GM21447 (cell line): ENCODE data around the gene MSI2.

Source experiments
- ATAC-seq: cut with Tn5 transposase; IDR thresholded peaks from one replicate; pipeline ENCODE4 v1.9.1; 2021; ENCODE audit not compliant: unreplicated experiment

MSI2 gene

GRCh38 chr17:57718878-57719277 is 462.6 kb downstream of the MSI2 start:
- ATAC-seq = no peak

GRCh38 chr17:57720386-57721035 is 464.2 kb downstream of the MSI2 start:
- ATAC-seq = no peak

GRCh38 chr17:57721967-57722703 is 465.8 kb downstream of the MSI2 start:
- ATAC-seq = no peak

DNA sequence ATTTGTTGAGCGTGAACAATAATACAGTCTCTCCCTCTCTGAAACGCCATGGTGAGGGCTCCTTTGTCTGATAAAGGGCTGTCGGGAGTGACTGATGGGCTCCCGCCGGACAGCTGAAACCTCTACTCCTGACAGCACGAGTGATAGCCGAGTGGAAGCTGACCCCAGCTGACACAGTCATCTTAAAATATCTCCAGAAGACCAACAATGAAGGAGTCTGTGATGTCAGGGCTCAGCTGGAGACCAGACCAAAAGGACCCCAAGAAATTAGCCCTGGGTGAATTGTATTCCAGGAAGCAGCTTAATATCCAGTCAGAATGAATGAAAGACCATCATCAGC is 466.4 kb downstream of the MSI2 start:
- ATAC-seq = no peak

GRCh38 chr17:57723427-57724025 is 467.2 kb downstream of the MSI2 start:
- ATAC-seq = no peak

DNA sequence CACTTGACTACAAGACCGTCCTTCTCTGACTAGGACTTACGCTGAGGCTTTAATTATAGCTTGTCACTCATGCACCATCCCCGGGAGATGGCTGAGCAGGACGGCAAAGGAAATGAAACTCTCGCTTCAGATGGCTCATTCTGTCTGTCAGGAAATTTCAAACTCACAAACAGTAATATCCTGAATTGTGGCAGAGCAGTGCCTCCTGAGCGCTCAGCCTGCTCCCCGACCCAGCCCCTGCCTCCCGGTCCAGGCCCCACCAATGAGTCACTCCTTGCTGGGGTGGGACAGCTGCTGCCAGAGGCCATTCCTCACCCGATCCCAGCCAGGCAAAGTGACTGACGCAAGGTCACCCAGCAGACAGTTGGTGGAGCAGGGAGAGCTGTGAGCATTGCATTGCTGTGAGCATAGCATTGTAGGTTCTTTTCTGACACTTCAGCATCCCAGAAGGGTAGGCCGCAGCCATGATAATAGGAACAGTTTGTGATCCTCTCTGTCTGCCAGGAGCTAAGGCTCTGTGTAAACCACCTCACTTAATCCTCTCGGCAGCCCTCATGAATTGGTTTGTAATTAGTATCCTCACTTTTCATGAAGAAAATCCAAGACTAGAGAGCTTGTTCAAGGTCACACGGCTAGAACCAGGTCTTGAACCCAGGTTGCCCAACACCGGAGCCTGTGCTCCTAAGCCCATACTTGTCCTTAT is 467.9 kb downstream of the MSI2 start:
- ATAC-seq = peak; percentile 80

DNA sequence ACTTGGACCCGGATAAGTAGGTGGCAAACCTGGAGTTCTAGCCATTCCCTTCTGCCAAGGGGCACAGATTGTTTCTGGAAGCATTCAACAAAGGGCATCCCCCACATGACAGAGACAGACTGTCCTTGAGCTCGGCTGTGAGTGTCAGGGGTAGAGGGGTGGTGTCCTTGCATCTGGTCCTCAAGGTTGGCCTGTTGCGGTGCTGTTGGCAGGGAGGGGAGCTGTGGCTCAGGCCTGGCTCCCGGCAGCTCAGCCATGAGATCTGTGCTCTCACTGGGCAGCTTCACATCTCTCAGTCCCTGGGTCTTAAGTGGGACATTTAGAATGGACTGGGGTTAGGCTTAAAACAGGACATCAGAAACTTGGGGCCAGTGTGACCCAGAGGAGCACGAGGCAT is 468.4 kb downstream of the MSI2 start:
- ATAC-seq = no peak

DNA sequence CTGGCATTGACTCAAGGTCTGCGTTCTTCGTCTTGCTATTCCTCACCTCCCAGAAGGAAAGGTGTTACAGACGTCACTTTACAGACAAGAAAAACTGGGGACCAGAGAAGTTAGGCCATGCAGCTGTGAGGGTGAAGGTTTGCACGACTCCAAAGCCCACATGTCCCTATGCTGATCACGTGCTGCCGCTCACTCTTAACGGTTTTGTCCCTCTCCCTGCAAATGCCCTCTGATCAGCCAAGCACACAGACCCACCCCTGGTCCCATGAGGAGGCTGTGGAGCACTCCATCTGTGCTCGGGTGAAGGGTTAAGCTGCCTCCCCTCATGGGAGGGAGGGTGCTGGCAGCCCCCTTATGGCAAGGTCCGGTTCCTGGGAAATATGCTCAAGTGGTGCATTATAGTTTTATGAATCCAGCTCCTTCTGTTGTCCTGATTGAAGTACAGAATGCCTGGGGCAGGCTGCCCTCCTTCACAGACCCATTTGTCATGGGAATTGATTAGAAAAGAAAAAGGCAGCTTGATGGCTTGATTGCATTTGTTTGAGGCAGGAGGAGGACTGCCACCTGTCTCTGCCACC is 470.0 kb downstream of the MSI2 start:
- ATAC-seq = no peak

DNA sequence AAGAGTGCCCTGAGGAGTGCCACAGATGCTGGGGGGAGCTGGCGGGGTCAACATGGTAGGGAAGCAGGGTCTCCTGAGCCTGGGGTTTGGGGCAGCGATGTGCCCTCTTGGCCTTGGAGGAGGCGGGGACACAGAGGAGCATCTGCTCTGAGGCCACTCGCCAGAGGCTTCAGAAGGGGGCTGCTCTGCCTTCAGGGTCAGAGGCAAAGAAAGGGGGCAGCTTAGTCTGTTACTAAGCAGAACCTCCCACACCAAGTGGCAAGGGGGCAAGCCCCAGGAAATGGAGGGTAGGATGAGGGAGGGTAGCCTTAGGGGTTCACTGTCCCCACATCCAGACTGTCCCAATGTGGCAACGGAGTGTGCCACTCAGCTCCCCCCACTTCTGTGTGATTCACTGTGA is 470.5 kb downstream of the MSI2 start:
- ATAC-seq = no peak

DNA sequence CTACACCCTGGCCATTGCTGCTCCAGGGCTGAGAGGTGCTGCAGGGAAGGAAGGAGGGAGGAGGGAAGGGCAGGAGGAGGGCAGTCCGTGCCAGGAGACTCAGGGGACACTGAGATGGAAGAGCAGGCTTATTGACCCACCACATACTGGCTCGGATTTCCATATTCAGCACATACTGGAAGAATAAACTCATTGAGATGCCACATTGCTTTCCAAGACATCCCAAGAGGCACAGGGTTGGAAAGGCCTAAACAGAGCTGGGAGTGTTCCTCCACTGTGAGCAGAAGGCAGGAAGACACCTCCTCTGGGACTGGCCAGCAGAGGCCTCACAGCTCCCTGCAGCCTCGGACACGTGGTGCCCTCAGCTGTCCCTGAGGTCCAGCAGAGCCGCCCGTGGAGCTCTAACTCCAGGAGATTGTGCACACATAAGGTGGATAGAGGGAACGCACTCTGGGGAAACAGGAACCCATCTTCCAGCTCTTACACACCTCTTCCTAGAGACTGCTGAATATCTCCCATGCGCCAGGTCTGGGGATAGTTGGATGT is 471.4 kb downstream of the MSI2 start:
- no peak for ATAC-seq

- no peak for ATAC-seq
These were observed 473.8 kb downstream of the MSI2 start for GRCh38 chr17:57730026-57730701.

- no peak for ATAC-seq
These were observed 475.7 kb downstream of the MSI2 start for GRCh38 chr17:57732062-57732461.

GRCh38 chr17:57733085-57733484 is 476.8 kb downstream of the MSI2 start:
- ATAC-seq = no peak
